HEK293T (cell line): ENCODE results near the gene CADPS2.

Experiments used
- BHLHE40 ChIP-seq: fragments of 450-650 bp; IDR thresholded peaks from 2 replicates; pipeline ENCODE4 v1.6.1; 2016; ENCODE audit warnings: mild to moderate bottlenecking, moderate library complexity, borderline replicate concordance
- CTBP1 ChIP-seq: fragments of 450-650 bp; IDR thresholded peaks from 2 replicates; pipeline ENCODE4 v1.6.1; 2016; ENCODE audit warnings: borderline replicate concordance
- FOXA1 ChIP-seq: fragments of 450-650 bp; IDR thresholded peaks from 2 replicates; pipeline ENCODE4 v1.6.1; 2016; ENCODE audit warnings: mild to moderate bottlenecking
- SUZ12 ChIP-seq: fragments of 450-650 bp; IDR thresholded peaks from 2 replicates; pipeline ENCODE4 v1.6.1; 2016; ENCODE audit warnings: mild to moderate bottlenecking

- no peak for TF ChIP-seq CTBP1
- TF ChIP-seq FOXA1 = no peak
- TF ChIP-seq SUZ12 = no peak
- no peak for TF ChIP-seq BHLHE40
These were observed 28.6 kb upstream of the CADPS2 start for GRCh38 chr7:122914812-122915211.
